ENCODE results near the gene POLR3B. TPM values are rescaled to one million over a fixed set of nuclear protein-coding genes. Genes with fewer than 3 reads are reported as not detected.

The POLR3B gene
- total RNA-seq, 1 donor from 2014 or later, result 15.2 TPM

DNA sequence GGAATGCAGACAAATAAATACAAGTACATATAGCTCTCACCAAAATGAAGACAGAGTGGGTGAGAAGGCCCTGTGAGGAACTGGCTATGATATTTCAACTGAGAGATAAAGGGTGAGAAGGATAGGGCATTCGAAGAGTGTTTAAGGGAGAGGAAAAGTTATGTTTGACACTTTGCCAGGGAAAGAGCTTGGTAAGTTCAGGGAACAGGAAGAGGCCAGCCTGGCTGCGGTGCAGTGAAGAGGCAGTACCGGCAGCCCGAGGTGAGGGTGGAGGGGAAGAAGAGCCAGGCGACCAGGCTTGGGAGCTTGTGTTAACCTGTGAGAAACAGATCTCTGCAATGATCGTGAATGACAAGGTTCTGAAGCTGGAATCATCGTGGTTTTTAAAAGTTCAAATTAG, 140.5 kb downstream of the POLR3B start:
- no peaks in the 10 kb centered on the region for H3K27me3 Mint-ChIP-seq (ENCODE audit: low read depth)
- H3K36me3 Mint-ChIP-seq (ENCODE audit: low read depth), result peaks cover 16% of the 10 kb centered on the region
- no peak overlapping the region for H3K4me3 Mint-ChIP-seq
- H3K27ac Mint-ChIP-seq (ENCODE audit: unreplicated experiment), result no peak overlapping the region
- TF ChIP-seq, protein P1, sequence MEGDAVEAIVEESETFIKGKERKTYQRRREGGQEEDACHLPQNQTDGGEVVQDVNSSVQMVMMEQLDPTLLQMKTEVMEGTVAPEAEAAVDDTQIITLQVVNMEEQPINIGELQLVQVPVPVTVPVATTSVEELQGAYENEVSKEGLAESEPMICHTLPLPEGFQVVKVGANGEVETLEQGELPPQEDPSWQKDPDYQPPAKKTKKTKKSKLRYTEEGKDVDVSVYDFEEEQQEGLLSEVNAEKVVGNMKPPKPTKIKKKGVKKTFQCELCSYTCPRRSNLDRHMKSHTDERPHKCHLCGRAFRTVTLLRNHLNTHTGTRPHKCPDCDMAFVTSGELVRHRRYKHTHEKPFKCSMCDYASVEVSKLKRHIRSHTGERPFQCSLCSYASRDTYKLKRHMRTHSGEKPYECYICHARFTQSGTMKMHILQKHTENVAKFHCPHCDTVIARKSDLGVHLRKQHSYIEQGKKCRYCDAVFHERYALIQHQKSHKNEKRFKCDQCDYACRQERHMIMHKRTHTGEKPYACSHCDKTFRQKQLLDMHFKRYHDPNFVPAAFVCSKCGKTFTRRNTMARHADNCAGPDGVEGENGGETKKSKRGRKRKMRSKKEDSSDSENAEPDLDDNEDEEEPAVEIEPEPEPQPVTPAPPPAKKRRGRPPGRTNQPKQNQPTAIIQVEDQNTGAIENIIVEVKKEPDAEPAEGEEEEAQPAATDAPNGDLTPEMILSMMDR (conservative IDR thresholded peaks at IDR 0.05), result no peak
- peaks cover 47% of the 10 kb centered on the region for H3K4me1 Mint-ChIP-seq
- H3K9me3 Mint-ChIP-seq, result no peaks in the 10 kb centered on the region
- no peak for DNase-seq (ENCODE audit: low read depth, low spot score)

DNA sequence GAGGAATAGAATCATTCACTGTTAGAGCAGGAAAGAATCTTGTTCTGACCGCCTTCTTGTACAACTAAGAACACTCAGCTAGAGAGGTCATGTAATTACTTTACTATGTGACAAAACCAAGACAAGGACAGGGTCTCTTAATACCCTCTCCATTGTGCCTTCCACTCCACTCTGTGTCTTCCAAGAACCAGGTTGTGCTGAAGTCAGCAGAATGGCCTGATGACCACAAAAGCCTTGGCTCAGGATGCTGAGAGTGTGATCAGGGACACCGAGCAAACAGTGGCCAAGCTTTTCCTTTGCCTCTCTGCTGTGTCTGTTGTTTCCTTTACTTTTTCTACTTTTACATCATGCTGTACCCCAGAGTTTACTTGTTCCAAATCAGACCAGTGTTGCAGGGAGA, 142.1 kb downstream of the POLR3B start:
- DNase-seq (ENCODE audit: low read depth, low spot score), result no peak
- Mint-ChIP-seq H3K9me3 (no peaks in the 10 kb centered on the region), H3K4me1 (peaks cover 31% of the 10 kb centered on the region), H3K4me3 (no peak overlapping the region), H3K36me3 (ENCODE audit: low read depth) (peaks cover 16% of the 10 kb centered on the region), H3K27ac (ENCODE audit: unreplicated experiment) (no peak overlapping the region), H3K27me3 (ENCODE audit: low read depth) (no peaks in the 10 kb centered on the region)
- TF ChIP-seq, protein P1 (conservative IDR thresholded peaks at IDR 0.05), result no peak

DNA sequence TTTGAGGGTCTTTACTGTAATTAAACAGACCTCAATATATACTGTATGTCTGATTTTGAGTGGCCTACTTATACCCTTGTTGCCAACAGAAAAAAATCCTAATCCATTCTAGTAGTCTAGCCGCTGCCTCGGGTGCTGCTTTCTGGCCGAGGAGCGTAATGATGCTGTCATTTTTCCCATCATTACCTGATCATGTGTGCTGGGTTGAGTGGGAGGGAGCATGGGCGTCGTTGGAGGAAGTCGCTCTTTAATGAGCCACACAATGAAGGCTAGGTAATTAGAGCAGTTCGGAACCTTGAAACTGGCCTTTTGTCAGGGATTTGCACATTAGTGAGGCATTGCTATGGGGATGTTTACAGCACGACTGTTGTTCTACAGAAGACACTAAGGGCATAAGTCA, 149.1 kb downstream of the POLR3B start:
- DNase-seq (ENCODE audit: low read depth, low spot score), result no peak
- Mint-ChIP-seq H3K9me3 (no peaks in the 10 kb centered on the region), H3K36me3 (ENCODE audit: low read depth) (peaks cover 15% of the 10 kb centered on the region), H3K27ac (ENCODE audit: unreplicated experiment) (no peak overlapping the region), H3K4me1 (peaks cover 27% of the 10 kb centered on the region), H3K27me3 (ENCODE audit: low read depth) (no peaks in the 10 kb centered on the region), H3K4me3 (peak overlapping the region; percentile 14)
- TF ChIP-seq, protein P1 (conservative IDR thresholded peaks at IDR 0.05), result no peak

DNA sequence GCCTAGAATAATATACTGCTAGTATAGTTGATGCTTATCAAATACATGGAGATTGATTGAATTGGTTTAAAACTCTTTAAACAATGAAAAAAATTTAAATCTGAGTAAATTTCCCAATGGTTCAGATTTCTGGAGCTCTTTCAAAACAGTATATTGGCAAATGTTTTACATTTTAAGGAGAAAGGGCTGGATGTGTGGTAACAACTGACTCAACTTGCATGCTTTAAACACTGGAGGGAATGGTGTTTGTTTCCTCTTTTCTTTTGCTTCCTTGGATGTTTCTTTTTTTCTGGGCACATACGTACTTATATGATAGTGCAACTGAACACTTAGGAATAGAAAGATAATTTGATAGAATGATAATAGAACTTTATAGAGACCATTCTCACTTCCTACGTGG, 151.4 kb downstream of the POLR3B start:
- Mint-ChIP-seq H3K27me3 (ENCODE audit: low read depth) (no peaks in the 10 kb centered on the region), H3K4me1 (peaks cover 35% of the 10 kb centered on the region), H3K27ac (ENCODE audit: unreplicated experiment) (no peak overlapping the region), H3K4me3 (no peak overlapping the region), H3K9me3 (no peaks in the 10 kb centered on the region), H3K36me3 (ENCODE audit: low read depth) (peaks cover 15% of the 10 kb centered on the region)
- TF ChIP-seq, protein P1 (conservative IDR thresholded peaks at IDR 0.05), result no peak
- DNase-seq (ENCODE audit: low read depth, low spot score), result no peak

DNA sequence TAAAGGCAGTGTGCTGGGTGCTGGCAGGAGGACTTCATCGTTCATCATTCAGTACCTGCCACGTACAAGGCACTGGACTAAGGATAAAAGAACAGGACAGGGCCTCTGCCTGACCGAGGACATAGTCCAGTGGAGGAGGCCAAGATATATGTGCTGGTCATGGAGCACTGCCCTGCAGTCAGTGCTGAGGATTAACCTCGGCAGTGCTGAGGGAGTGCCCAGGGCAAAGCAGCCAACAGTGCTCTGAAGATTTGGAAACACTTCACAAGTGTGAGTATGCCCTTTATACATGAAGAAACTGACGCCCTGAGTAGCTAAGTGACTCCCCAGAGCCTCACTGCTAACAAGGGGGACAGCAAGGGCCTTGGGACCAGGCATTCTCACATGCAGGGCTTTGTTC, 153.8 kb downstream of the POLR3B start:
- Mint-ChIP-seq H3K4me3 (no peak overlapping the region), H3K9me3 (no peaks in the 10 kb centered on the region), H3K27me3 (ENCODE audit: low read depth) (no peaks in the 10 kb centered on the region), H3K36me3 (ENCODE audit: low read depth) (peaks cover 13% of the 10 kb centered on the region), H3K4me1 (peaks cover 21% of the 10 kb centered on the region), H3K27ac (ENCODE audit: unreplicated experiment) (no peak overlapping the region)
- no peak for DNase-seq (ENCODE audit: low read depth, low spot score)
- TF ChIP-seq, protein P1 (conservative IDR thresholded peaks at IDR 0.05), result no peak

DNA sequence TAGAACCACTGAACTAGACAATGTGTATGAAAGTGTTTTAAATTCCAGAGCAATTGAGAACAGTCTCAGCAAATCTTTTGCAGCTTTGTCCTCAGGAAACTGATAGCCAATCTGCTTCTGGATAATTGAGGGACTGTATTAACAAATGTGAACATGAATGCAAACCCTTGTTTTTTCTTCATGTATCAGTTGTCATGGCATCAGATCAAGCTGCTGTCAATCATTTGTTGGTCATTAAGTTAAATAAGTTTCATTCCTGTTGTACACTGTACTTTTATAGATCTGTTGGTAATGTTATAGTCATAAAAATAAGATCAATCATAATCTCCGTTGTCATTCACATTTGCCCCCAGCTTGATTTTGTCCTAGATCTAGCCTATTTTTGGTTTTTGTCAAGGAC, 159.8 kb downstream of the POLR3B start:
- Mint-ChIP-seq H3K4me1 (peaks cover 11% of the 10 kb centered on the region), H3K27ac (ENCODE audit: unreplicated experiment) (peak overlapping the region; percentile 32), H3K27me3 (ENCODE audit: low read depth) (no peaks in the 10 kb centered on the region), H3K4me3 (no peak overlapping the region), H3K9me3 (no peaks in the 10 kb centered on the region), H3K36me3 (ENCODE audit: low read depth) (no peaks in the 10 kb centered on the region)
- DNase-seq (ENCODE audit: low read depth, low spot score), result no peak
- TF ChIP-seq, protein P1 (conservative IDR thresholded peaks at IDR 0.05), result no peak
